Measurements from ENCODE around the gene USH2A.

The USH2A gene

DNA sequence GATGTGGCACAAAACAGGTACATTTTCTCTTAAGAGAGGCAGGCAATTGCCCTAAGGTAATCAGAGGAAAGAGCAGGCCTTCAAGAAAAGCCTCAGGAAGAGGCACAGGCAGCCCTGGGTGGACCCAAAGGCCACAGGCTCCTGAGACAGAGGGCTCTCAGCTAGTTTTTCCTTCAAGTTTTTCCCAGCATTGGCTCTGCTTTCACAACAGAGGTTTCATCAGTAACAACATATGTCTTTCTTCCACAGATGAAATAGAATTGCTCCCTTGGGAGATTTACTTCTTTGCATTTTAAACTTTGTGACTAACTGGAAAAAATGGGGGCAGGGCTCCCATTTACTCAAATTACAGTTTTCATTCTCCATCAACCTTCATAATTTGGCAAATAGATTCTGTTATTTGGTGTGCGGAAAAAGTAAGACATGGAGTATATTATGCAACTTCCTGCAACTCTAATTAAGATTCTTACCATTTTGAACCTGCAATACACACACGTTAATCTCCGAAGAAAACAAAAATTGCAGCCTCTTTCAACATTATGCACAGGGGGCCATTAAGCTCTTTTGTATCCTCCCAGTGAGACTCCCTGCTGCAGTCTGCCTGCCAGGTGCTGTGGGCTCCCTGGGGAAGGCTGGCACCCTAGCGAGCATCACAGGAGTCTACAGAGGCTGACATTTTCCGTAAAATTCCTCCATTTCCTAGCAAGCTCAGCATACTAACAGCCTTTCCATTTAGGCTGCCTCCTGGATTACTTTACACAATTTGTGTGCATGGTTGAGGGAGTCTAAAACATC is 282.3 kb downstream of the USH2A start:
- TF ChIP-seq, protein P1, sequence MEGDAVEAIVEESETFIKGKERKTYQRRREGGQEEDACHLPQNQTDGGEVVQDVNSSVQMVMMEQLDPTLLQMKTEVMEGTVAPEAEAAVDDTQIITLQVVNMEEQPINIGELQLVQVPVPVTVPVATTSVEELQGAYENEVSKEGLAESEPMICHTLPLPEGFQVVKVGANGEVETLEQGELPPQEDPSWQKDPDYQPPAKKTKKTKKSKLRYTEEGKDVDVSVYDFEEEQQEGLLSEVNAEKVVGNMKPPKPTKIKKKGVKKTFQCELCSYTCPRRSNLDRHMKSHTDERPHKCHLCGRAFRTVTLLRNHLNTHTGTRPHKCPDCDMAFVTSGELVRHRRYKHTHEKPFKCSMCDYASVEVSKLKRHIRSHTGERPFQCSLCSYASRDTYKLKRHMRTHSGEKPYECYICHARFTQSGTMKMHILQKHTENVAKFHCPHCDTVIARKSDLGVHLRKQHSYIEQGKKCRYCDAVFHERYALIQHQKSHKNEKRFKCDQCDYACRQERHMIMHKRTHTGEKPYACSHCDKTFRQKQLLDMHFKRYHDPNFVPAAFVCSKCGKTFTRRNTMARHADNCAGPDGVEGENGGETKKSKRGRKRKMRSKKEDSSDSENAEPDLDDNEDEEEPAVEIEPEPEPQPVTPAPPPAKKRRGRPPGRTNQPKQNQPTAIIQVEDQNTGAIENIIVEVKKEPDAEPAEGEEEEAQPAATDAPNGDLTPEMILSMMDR (IDR thresholded peaks at IDR 0.05): no peak
- Histone ChIP-seq H3K27ac (no peak overlapping the region), H3K4me3 (no peak overlapping the region)
- DNase-seq (ENCODE audit: low spot score): no peak

DNA sequence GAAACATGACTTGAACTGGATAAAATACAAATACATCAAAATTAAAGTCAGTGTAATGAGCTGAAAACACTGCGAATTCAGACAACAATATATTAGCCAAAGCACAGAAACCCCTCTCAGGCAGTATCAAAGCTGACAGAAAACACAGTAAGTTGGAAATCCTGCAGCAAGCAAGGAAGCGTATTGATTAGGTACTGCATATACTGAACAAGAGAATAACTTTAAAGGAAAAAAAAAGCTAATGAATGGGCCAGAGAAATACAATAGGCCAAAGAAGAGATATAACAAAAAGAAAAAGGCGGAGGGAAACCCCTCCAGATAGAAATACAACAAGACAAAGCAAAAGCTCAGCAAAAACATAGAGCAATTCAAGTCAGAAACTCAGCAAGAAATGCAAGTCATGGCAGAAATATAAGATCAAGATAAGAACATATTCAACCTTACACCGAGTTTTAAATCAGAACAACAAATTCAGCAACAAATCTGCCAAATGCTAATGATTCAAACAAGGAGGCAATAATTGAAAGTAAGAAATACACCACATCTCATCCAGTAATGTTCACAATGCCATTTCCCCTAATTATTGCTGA is 299.0 kb downstream of the USH2A start:
- DNase-seq (ENCODE audit: low spot score): no peak
- no peak overlapping the region for H3K27ac ChIP-seq
- TF ChIP-seq, protein P1 (IDR thresholded peaks at IDR 0.05): no peak
- H3K4me3 ChIP-seq: no peak overlapping the region

DNA sequence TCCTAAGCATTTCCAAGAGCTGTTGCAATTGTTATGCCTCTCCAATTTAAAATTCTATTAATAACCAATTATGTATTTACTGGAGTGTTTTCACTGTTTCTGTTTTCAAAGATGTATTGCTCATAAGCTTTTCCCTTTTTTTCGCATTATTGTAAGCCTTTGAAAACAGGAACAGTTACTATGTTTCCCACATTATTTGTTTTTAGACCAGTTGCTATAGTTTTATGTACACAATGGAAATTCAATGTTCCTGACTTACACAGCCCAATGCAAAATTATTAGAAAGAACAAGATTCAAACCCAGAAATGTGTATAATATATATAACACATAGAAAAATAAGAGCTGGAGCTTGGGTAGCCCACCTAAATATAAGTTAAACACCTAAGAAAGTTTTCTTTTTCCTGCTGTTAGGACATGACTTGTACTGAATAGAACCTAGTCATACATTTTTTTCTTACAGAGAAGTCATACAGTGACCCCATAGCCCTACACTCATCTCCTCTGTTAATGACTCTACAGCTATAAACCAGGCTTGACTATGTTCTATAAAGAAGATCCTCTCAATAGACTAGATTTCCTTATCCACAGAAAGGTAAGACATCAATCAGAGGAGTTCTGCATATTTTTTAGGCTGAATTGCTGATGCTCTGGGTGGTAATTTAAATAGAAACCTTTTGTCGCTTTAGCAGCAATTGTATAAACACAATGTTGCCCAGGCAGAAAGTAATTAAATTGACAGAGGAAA is 299.6 kb downstream of the USH2A start:
- no peak for DNase-seq (ENCODE audit: low spot score)
- Histone ChIP-seq H3K4me3 (no peak overlapping the region), H3K27ac (no peak overlapping the region)
- TF ChIP-seq, protein P1 (IDR thresholded peaks at IDR 0.05): no peak

DNA sequence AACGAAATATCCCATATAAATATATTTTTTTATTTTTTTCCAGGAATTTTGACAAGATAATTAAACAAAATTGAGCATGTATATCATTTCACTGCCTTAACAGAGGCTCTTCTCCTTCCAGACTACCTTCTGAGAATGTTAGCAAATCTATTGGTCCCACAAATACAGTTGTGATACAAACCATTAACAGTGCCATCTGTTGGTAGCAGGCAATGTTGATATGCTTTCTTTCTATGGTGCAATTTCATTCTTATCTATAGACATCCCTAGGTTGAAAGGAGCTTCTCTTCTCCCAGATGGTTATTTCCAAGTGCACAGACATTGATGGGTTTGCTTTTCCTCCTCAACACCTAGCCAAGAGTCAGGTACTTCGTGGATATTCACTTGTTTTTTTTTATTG is 303.6 kb downstream of the USH2A start:
- no peak for DNase-seq (ENCODE audit: low spot score)
- Histone ChIP-seq H3K4me3 (no peak overlapping the region), H3K27ac (no peak overlapping the region)

DNA sequence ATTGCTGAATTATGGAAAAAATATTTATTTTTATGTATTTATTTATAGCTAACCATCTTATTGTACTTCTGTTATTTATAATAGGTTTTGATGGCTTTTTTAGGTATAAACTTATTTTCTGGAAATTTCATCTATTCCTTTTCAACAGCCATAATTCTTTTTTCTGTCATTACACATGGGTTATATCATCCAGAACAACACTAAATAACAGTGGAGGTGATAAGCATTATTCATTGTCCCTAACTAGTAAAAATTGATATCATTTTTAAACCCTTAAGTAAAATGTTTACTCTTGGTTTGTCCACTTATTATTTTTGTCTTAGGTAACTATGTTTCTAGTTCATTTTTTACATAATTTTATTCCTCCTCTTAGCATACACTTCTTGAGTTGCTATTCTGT is 309.1 kb downstream of the USH2A start:
- H3K27ac ChIP-seq: no peak overlapping the region
- DNase-seq (ENCODE audit: low spot score): no peak
- TF ChIP-seq, protein P1 (IDR thresholded peaks at IDR 0.05): no peak
- H3K4me3 ChIP-seq: no peak overlapping the region

More for the DNA sequence above, 303.6 kb downstream of the USH2A start:
- TF ChIP-seq, protein P1 (IDR thresholded peaks at IDR 0.05): no peak

DNA sequence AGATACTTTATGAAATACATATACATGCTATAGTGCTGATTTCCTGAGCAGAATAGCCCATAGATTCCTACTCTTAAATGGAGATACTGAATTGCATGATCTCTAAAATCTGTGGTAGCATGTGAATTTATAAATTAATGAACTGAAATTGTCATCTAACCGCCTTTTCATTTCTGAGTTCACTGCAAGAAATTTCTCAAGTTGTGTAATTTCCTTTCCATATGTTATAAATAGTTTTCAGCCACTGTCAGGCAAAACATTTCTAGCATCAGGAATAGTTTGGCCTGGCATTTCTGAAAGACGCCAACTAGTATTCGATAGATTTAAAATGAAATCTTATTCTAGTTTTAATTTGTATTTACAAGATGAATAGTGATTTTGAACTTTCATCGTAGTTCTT is 310.1 kb downstream of the USH2A start:
- TF ChIP-seq, protein P1 (IDR thresholded peaks at IDR 0.05): no peak
- no peak overlapping the region for H3K4me3 ChIP-seq
- DNase-seq (ENCODE audit: low spot score): no peak
- H3K27ac ChIP-seq: no peak overlapping the region

Measured in coronary artery (tissue), 2 donors.